NCI-H128 (cell line): Measurements from ENCODE around the gene CDC37.

ENCODE experiments used
- DNase-seq: peaks from one replicate; lab custom pipeline; 2025; ENCODE audit not compliant: unreplicated experiment; lab: John Stamatoyannopoulos, UW

CDC37 gene

DNA sequence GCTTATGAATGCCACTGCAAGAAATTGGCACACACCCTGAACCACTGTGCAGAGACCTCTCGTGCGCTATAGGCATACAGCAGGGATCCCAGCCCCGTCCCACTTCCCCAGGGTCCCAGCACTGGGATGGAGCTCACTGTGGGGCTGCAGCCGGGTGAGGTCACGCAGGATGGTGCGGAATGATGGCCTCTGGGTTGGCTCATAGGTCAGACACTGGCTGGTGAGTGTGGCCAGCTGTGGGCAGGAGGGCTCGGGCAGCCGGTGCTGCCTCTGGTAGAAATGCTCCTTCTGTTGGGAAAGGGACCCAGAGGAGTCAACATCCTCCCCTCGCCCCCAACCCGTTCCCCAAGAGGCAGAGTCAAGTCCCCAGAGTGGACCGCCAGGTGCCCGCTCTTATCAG is 46.9 kb downstream of the CDC37 start:
- no peak for DNase-seq

- no peak for DNase-seq
Observed at GRCh38 chr19:10353793-10354391, 49.5 kb downstream of the CDC37 start.

DNA sequence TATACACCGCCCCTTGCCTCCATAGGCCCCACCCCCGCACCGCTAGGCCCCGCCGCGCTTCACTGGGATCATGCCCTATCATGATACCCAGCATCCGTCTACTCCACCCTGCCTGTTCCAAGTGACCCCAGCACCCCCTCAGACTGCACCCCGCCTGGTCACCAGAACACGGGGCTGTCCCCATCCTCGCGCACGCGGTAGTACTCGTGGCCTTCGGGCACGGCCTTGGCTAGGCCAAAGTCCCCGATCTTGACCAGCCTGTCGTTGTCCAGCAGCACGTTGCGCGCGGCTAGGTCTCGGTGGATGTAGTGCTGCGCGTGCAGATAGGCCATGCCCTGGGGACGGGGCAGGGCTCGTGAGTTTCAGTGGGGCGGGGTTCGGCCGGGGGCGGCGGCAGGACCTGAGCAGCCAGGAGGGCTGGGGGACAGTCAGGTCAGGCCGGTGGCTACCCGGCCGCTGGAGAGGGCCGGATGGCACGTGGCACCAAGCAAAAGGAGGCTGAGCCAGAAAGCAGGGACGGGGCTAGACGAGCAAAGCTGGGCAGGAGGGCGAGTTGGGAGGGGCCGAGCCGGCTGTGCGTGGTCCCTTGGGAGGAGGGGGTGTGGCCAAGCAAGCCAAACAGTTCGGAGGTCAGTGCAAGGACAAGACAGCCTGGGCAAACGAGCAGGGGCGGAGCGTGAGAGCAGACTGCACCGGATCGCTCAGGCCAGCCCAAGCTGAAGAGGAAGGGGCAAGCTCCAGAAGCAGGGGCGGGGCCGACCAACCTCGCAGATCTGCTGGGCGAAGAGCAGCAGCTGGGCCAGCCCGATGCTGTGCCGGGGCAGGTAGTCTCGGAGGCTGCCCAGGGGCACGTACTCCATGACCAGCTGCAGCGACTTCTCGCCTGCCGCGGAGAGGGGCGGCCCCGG is 50.3 kb downstream of the CDC37 start:
- no peak for DNase-seq

GRCh38 chr19:10346509-10346908 is 56.8 kb downstream of the CDC37 start:
- no peak for DNase-seq

DNA sequence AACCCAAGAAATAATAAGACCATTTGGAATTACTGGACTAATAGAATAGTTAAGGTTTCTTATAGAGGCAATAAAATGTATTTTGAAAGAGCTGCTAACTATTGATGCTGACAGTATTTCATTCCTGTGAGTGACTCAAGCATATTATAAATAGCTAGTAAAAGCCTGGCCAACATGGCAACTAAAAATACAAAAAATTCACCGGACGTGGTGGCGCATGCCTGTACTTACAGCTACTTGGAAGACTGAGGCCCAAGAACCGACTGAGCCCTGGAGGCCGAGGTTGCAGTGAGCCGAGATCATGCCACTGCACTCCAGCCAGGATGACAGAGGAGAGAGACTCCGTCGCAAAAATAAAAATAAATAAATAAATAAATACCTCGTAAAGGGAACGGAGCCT is 58.6 kb downstream of the CDC37 start:
- no peak for DNase-seq

DNA sequence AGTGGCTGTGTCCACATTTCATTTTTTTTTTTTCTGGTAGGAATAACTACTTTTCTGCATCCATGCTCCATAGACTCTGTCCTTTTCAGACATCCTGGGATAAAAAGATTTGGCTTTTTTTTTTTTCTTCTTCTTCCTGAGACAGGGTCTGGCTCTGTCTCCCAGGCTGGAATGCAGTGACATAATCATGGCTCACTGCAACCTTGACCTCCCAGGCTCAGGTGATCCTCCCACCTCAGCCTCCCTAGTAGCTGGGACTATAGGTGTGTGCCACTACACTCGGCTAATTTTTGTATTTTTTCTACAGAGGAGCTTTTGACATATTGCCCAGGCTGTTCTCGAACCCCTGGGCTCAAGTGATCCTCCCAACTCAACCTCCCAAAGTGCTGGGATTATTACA is 59.8 kb downstream of the CDC37 start:
- DNase-seq, result no peak
